IMR-90 (cell line): ENCODE measurements around the gene IQSEC3. TPM values are rescaled to one million over a fixed set of nuclear protein-coding genes. Genes with fewer than 3 reads are reported as not detected.

Experiments used
- ATAC-seq: fragments of 200-7000 bp; cut with Tn5 transposase; 2 replicates; pipeline ENCODE4 v1.9.1; 2020; ENCODE audit warnings: low read depth, mild to moderate bottlenecking, moderate library complexity
- BruUV-seq: library from RNA; stranded (reverse); fragments of 400-500 nt; replicated peaks from 2 replicates; lab custom pipeline; 2021; lab: Mats Ljungman, UMichigan
- CTCF ChIA-PET: fragments of 300-600 bp; formaldehyde crosslinking; extraction: SDS; loops from one replicate; lab custom pipeline; 2021; ENCODE audit warnings: antibody characterized with exemption; lab: Yijun Ruan, JAX
- POLR2A ChIA-PET: fragments of 300-600 bp; sonication (Branson Sonifier 250); formaldehyde crosslinking; loops from one replicate; lab custom pipeline; 2022; ENCODE audit warnings: antibody characterized with exemption; ENCODE audit not compliant: unreplicated experiment; lab: Charles Lee
- DNase-seq: peaks from one replicate; pipeline ENCODE4 v3.0.0; 2013
- H2AFZ ChIP-seq: replicated peaks from 2 replicates; pipeline ENCODE3; 2013; ENCODE audit warnings: low read length, mild to moderate bottlenecking; ENCODE audit not compliant: poor library complexity
- H2AK5ac ChIP-seq: 2 replicates; pipeline ENCODE4 v1.6.1; 2013; ENCODE audit warnings: low read depth, low read length, inconsistent platforms
- H2AK9ac ChIP-seq: replicated peaks from 2 replicates; pipeline ENCODE3; 2013; ENCODE audit warnings: mild to moderate bottlenecking, low read depth, low read length, moderate library complexity; ENCODE audit not compliant: poor library complexity
- H2BK120ac ChIP-seq: 2 replicates; pipeline ENCODE4 v1.6.1; 2013; ENCODE audit warnings: low read depth, low read length, inconsistent platforms
- H2BK15ac ChIP-seq: 3 replicates; pipeline ENCODE4 v1.6.1; 2013; ENCODE audit warnings: low read depth, low read length, inconsistent platforms
- H2BK20ac ChIP-seq: 2 replicates; pipeline ENCODE4 v1.6.1; 2013; ENCODE audit warnings: low read depth, mild to moderate bottlenecking, inconsistent platforms, low read length, moderate library complexity
- H2BK5ac ChIP-seq: 2 replicates; pipeline ENCODE4 v1.6.1; 2013; ENCODE audit warnings: mild to moderate bottlenecking, low read depth, low read length, inconsistent platforms; ENCODE audit not compliant: poor library complexity, severe bottlenecking
- H3K14ac ChIP-seq: replicated peaks from 2 replicates; pipeline ENCODE4 v1.6.1; 2013; ENCODE audit warnings: low read depth, low read length, inconsistent platforms
- H3K18ac ChIP-seq: 2 replicates; pipeline ENCODE4 v1.6.1; 2013; ENCODE audit warnings: low read depth, low read length, control low read depth
- H3K23ac ChIP-seq: 2 replicates; pipeline ENCODE4 v1.6.1; 2013; ENCODE audit warnings: low read depth, low read length, inconsistent platforms
- H3K27ac ChIP-seq: 2 replicates; pipeline ENCODE4 v1.5.1; 2013; ENCODE audit warnings: mild to moderate bottlenecking, control low read depth, low read length; ENCODE audit not compliant: insufficient read depth
- H3K27me3 ChIP-seq: 2 replicates; pipeline ENCODE4 v1.6.1; 2013; ENCODE audit warnings: low read length; ENCODE audit not compliant: control insufficient read depth, insufficient read depth
- H3K36me3 ChIP-seq: 2 replicates; pipeline ENCODE4 v1.6.1; 2013; ENCODE audit warnings: low read length, mixed read lengths; ENCODE audit not compliant: control insufficient read depth, insufficient read depth
- H3K4ac ChIP-seq: 2 replicates; pipeline ENCODE4 v1.6.1; 2013; ENCODE audit warnings: low read depth, low read length, inconsistent platforms
- H3K4me1 ChIP-seq: 2 replicates; pipeline ENCODE4 v1.6.1; 2013; ENCODE audit warnings: low read length, mixed read lengths; ENCODE audit not compliant: control insufficient read depth, insufficient read depth
- H3K4me2 ChIP-seq: 2 replicates; pipeline ENCODE4 v1.6.1; 2013; ENCODE audit warnings: low read depth, mild to moderate bottlenecking, control low read depth, low read length, moderate library complexity
- H3K4me3 ChIP-seq: 2 replicates; pipeline ENCODE4 v1.5.1; 2013; ENCODE audit warnings: low read depth, mild to moderate bottlenecking, control low read depth, low read length, moderate library complexity; ENCODE audit not compliant: insufficient read depth
- H3K56ac ChIP-seq: 2 replicates; pipeline ENCODE4 v1.6.1; 2013; ENCODE audit warnings: low read length, inconsistent platforms; ENCODE audit not compliant: insufficient read depth; ENCODE audit errors: extremely low read depth
- H3K79me1 ChIP-seq, 2 experiments: 2 replicates each; pipeline ENCODE4 v1.6.1; 2013; ENCODE audit warnings: low read length in 2 of 2, inconsistent platforms in 1 of 2, low read depth in 1 of 2
- H3K9ac ChIP-seq: 2 replicates; pipeline ENCODE4 v1.6.1; 2013; ENCODE audit warnings: low read depth, low read length, control low read depth
- H3K9me1 ChIP-seq: 2 replicates; pipeline ENCODE4 v1.6.1; 2013; ENCODE audit warnings: low read length, inconsistent platforms; ENCODE audit not compliant: insufficient read depth
- H3K9me3 ChIP-seq: 2 replicates; pipeline ENCODE4 v1.6.1; 2013; ENCODE audit warnings: low read length; ENCODE audit not compliant: control insufficient read depth, insufficient read depth
- H4K20me1 ChIP-seq: 2 replicates; pipeline ENCODE4 v1.6.1; 2013; ENCODE audit warnings: low read length, inconsistent platforms; ENCODE audit not compliant: insufficient read depth
- H4K5ac ChIP-seq: 2 replicates; pipeline ENCODE4 v1.6.1; 2013; ENCODE audit warnings: mild to moderate bottlenecking, low read depth, low read length, control low read depth
- H4K8ac ChIP-seq, 2 experiments: 2 replicates each; pipeline ENCODE4 v1.6.1; 2013; ENCODE audit warnings: low read depth in 2 of 2, low read length in 2 of 2, control low read depth in 1 of 2, inconsistent platforms in 1 of 2
- H4K91ac ChIP-seq: 2 replicates; pipeline ENCODE4 v1.6.1; 2013; ENCODE audit warnings: low read depth, low read length, inconsistent platforms; ENCODE audit not compliant: insufficient read depth
- CTCF ChIP-seq: conservative IDR thresholded peaks from 2 replicates; pipeline ENCODE4 v1.5.1; 2012; ENCODE audit warnings: mild to moderate bottlenecking, low read depth, low read length, improper control_type of control experiment
- MAFK ChIP-seq: IDR thresholded peaks from 2 replicates; pipeline ENCODE4 v1.6.1; 2012; ENCODE audit warnings: low read depth, low read length, improper control_type of control experiment
- MAZ ChIP-seq: IDR thresholded peaks from 2 replicates; pipeline ENCODE4 v1.6.1; 2012; ENCODE audit warnings: low read depth, mild to moderate bottlenecking, low read length, improper control_type of control experiment, moderate library complexity, borderline replicate concordance
- RAD21 ChIP-seq: IDR thresholded peaks from 2 replicates; pipeline ENCODE4 v1.6.1; 2012; ENCODE audit warnings: low read length, improper control_type of control experiment
- SMC3 ChIP-seq: fragments of 150-350 bp; IDR thresholded peaks from 2 replicates; pipeline ENCODE4 v1.6.1; 2016; ENCODE audit warnings: low read depth, mild to moderate bottlenecking, antibody characterized with exemption, low read length, moderate library complexity
- WGBS, 2 experiments: methylation state at CpG; one replicate each; pipeline versions ENCODE4 v1.1.5 to v1.1.7; 2013; ENCODE audit warnings: missing lambda C conversion rate in 2 of 2; ENCODE audit not compliant: insufficient read length in 1 of 2; ENCODE audit errors: extremely low coverage in 2 of 2; 5-methylcytosine and 5-hydroxymethylcytosine counted together
- dilution Hi-C: fragments of 300-500 bp; cut with HindIII; formaldehyde crosslinking; loops from one replicate; pipeline ENCODE4 v1.14.3; 2018; ENCODE audit warnings: low sequenced_read_pairs; ENCODE audit not compliant: unreplicated experiment
- in situ Hi-C: fragments of 300-500 bp; cut with MboI; formaldehyde crosslinking; loops from 3 replicates; pipeline ENCODE4 v1.14.3; 2019; ENCODE audit warnings: low sequenced_read_pairs, inconsistent platforms, mixed read lengths
- intact Hi-C: fragments of 100-400 bp; cut with micrococcal nuclease; formaldehyde crosslinking; loops from 2 replicates; pipeline ENCODE4 v1.10.0; 2022
- polyA plus RNA-seq, 3 experiments: library from polyadenylated mRNA; depleted of rRNA; stranded (reverse); fragments of >200 nt; gene quantifications; 2 replicates each; pipeline ENCODE4 v1.2.3, GENCODE V29; 2012; ENCODE audit warnings: low replicate concordance in 1 of 3
- total RNA-seq: library from RNA; depleted of rRNA; stranded (reverse); fragments of >200 nt; gene quantifications from 2 replicates; pipeline ENCODE4 v1.2.3, GENCODE V29; 2012

IQSEC3 gene
- total and polyA plus RNA-seq, 2 of the 4 experiments (the other 2 are of a cell fraction) = 0.10 TPM; not detected in 1

GRCh38 chr12:219891-220352 lies 153.4 kb downstream of the IQSEC3 start:
- BruUV-seq = no TSS peak
- no peak overlapping the region for H2AK9ac ChIP-seq
- H3K9ac ChIP-seq = no peak overlapping the region
- no peak overlapping the region for H2BK120ac ChIP-seq
- H3K4me1 ChIP-seq = no peaks in the 10 kb centered on the region
- H3K79me1 ChIP-seq = no peaks in the 10 kb centered on the region
- no peak overlapping the region for H4K91ac ChIP-seq
- H3K9me1 ChIP-seq = no peaks in the 10 kb centered on the region
- CTCF ChIA-PET = interaction anchor here (0.9 to 1.1 kb wide), 2 partner anchors 13 to 22 kb away, joined by 3 to 4 read pairs; no protein-coding TSS in a partner anchor
- H2AK5ac ChIP-seq = no peak overlapping the region
- H2BK5ac ChIP-seq = no peak overlapping the region
- 35% methylated on average over 5 of the region's 17 CpGs; no CpG with 5 or more reads in 1 of the 2 experiments for WGBS, 2 experiments
- no peak overlapping the region for H3K14ac ChIP-seq
- H4K8ac ChIP-seq = no peak overlapping the region
- POLR2A ChIA-PET = no interaction called here
- H3K23ac ChIP-seq = no peak overlapping the region
- H3K27me3 ChIP-seq = peaks cover 58% of the 10 kb centered on the region
- no peak overlapping the region for H3K18ac ChIP-seq
- H3K27ac ChIP-seq = no peak overlapping the region
- H4K20me1 ChIP-seq = no peaks in the 10 kb centered on the region
- H3K36me3 ChIP-seq = no peaks in the 10 kb centered on the region
- no peak overlapping the region for H3K4me3 ChIP-seq
- no peak overlapping the region for H4K5ac ChIP-seq
- H2AFZ ChIP-seq = peak overlapping the region; percentile 4
- no peak overlapping the region for H3K56ac ChIP-seq
- H3K4ac ChIP-seq = no peak overlapping the region
- no peaks in the 10 kb centered on the region for H3K9me3 ChIP-seq
- no peak overlapping the region for H2BK20ac ChIP-seq
- H3K4me2 ChIP-seq = no peak overlapping the region
- TF ChIP-seq CTCF (peak; percentile 76), RAD21 (peak; percentile 70), SMC3 (peak; percentile 74), MAFK (no peak), MAZ (peak; percentile 26; the same call in 1 of the 2 replicates)
- intact Hi-C loops (no loop called here), in situ Hi-C loops (no loop called here), dilution Hi-C loops (no loop called here)
- H2BK15ac ChIP-seq = no peak overlapping the region
- ATAC-seq (peak; percentile 98), DNase-seq (peak; percentile 35)
